IMR-90 (cell line): ENCODE data around the gene ZZZ3. TPM values are rescaled to one million over a fixed set of nuclear protein-coding genes. Genes with fewer than 3 reads are reported as not detected.

ENCODE experiments used
- ATAC-seq: fragments of 200-7000 bp; cut with Tn5 transposase; 2 replicates; pipeline ENCODE4 v1.9.1; 2020; ENCODE audit warnings: low read depth, mild to moderate bottlenecking, moderate library complexity
- BruUV-seq: library from RNA; stranded (reverse); fragments of 400-500 nt; replicated peaks from 2 replicates; lab custom pipeline; 2021; lab: Mats Ljungman, UMichigan
- CTCF ChIA-PET: fragments of 300-600 bp; formaldehyde crosslinking; extraction: SDS; loops from one replicate; lab custom pipeline; 2021; ENCODE audit warnings: antibody characterized with exemption; lab: Yijun Ruan, JAX
- POLR2A ChIA-PET: fragments of 300-600 bp; sonication (Branson Sonifier 250); formaldehyde crosslinking; loops from one replicate; lab custom pipeline; 2022; ENCODE audit warnings: antibody characterized with exemption; ENCODE audit not compliant: unreplicated experiment; lab: Charles Lee
- DNase-seq: peaks from one replicate; pipeline ENCODE4 v3.0.0; 2013
- H2AFZ ChIP-seq: replicated peaks from 2 replicates; pipeline ENCODE3; 2013; ENCODE audit warnings: low read length, mild to moderate bottlenecking; ENCODE audit not compliant: poor library complexity
- H2AK5ac ChIP-seq: 2 replicates; pipeline ENCODE4 v1.6.1; 2013; ENCODE audit warnings: low read depth, low read length, inconsistent platforms
- H2AK9ac ChIP-seq: replicated peaks from 2 replicates; pipeline ENCODE3; 2013; ENCODE audit warnings: mild to moderate bottlenecking, low read depth, low read length, moderate library complexity; ENCODE audit not compliant: poor library complexity
- H2BK120ac ChIP-seq: 2 replicates; pipeline ENCODE4 v1.6.1; 2013; ENCODE audit warnings: low read depth, low read length, inconsistent platforms
- H2BK15ac ChIP-seq: 3 replicates; pipeline ENCODE4 v1.6.1; 2013; ENCODE audit warnings: low read depth, low read length, inconsistent platforms
- H2BK20ac ChIP-seq: 2 replicates; pipeline ENCODE4 v1.6.1; 2013; ENCODE audit warnings: low read depth, mild to moderate bottlenecking, inconsistent platforms, low read length, moderate library complexity
- H2BK5ac ChIP-seq: 2 replicates; pipeline ENCODE4 v1.6.1; 2013; ENCODE audit warnings: mild to moderate bottlenecking, low read depth, low read length, inconsistent platforms; ENCODE audit not compliant: poor library complexity, severe bottlenecking
- H3K14ac ChIP-seq: replicated peaks from 2 replicates; pipeline ENCODE4 v1.6.1; 2013; ENCODE audit warnings: low read depth, low read length, inconsistent platforms
- H3K18ac ChIP-seq: 2 replicates; pipeline ENCODE4 v1.6.1; 2013; ENCODE audit warnings: low read depth, low read length, control low read depth
- H3K23ac ChIP-seq: 2 replicates; pipeline ENCODE4 v1.6.1; 2013; ENCODE audit warnings: low read depth, low read length, inconsistent platforms
- H3K27ac ChIP-seq: 2 replicates; pipeline ENCODE4 v1.5.1; 2013; ENCODE audit warnings: mild to moderate bottlenecking, control low read depth, low read length; ENCODE audit not compliant: insufficient read depth
- H3K27me3 ChIP-seq: 2 replicates; pipeline ENCODE4 v1.6.1; 2013; ENCODE audit warnings: low read length; ENCODE audit not compliant: control insufficient read depth, insufficient read depth
- H3K36me3 ChIP-seq: 2 replicates; pipeline ENCODE4 v1.6.1; 2013; ENCODE audit warnings: low read length, mixed read lengths; ENCODE audit not compliant: control insufficient read depth, insufficient read depth
- H3K4ac ChIP-seq: 2 replicates; pipeline ENCODE4 v1.6.1; 2013; ENCODE audit warnings: low read depth, low read length, inconsistent platforms
- H3K4me1 ChIP-seq: 2 replicates; pipeline ENCODE4 v1.6.1; 2013; ENCODE audit warnings: low read length, mixed read lengths; ENCODE audit not compliant: control insufficient read depth, insufficient read depth
- H3K4me2 ChIP-seq: 2 replicates; pipeline ENCODE4 v1.6.1; 2013; ENCODE audit warnings: low read depth, mild to moderate bottlenecking, control low read depth, low read length, moderate library complexity
- H3K4me3 ChIP-seq: 2 replicates; pipeline ENCODE4 v1.5.1; 2013; ENCODE audit warnings: low read depth, mild to moderate bottlenecking, control low read depth, low read length, moderate library complexity; ENCODE audit not compliant: insufficient read depth
- H3K56ac ChIP-seq: 2 replicates; pipeline ENCODE4 v1.6.1; 2013; ENCODE audit warnings: low read length, inconsistent platforms; ENCODE audit not compliant: insufficient read depth; ENCODE audit errors: extremely low read depth
- H3K79me1 ChIP-seq, 2 experiments: 2 replicates each; pipeline ENCODE4 v1.6.1; 2013; ENCODE audit warnings: low read length in 2 of 2, inconsistent platforms in 1 of 2, low read depth in 1 of 2
- H3K9ac ChIP-seq: 2 replicates; pipeline ENCODE4 v1.6.1; 2013; ENCODE audit warnings: low read depth, low read length, control low read depth
- H3K9me1 ChIP-seq: 2 replicates; pipeline ENCODE4 v1.6.1; 2013; ENCODE audit warnings: low read length, inconsistent platforms; ENCODE audit not compliant: insufficient read depth
- H3K9me3 ChIP-seq: 2 replicates; pipeline ENCODE4 v1.6.1; 2013; ENCODE audit warnings: low read length; ENCODE audit not compliant: control insufficient read depth, insufficient read depth
- H4K20me1 ChIP-seq: 2 replicates; pipeline ENCODE4 v1.6.1; 2013; ENCODE audit warnings: low read length, inconsistent platforms; ENCODE audit not compliant: insufficient read depth
- H4K5ac ChIP-seq: 2 replicates; pipeline ENCODE4 v1.6.1; 2013; ENCODE audit warnings: mild to moderate bottlenecking, low read depth, low read length, control low read depth
- H4K8ac ChIP-seq, 2 experiments: 2 replicates each; pipeline ENCODE4 v1.6.1; 2013; ENCODE audit warnings: low read depth in 2 of 2, low read length in 2 of 2, control low read depth in 1 of 2, inconsistent platforms in 1 of 2
- H4K91ac ChIP-seq: 2 replicates; pipeline ENCODE4 v1.6.1; 2013; ENCODE audit warnings: low read depth, low read length, inconsistent platforms; ENCODE audit not compliant: insufficient read depth
- BHLHE40 ChIP-seq: fragments of 150-350 bp; IDR thresholded peaks from 2 replicates; pipeline ENCODE4 v1.6.1; 2016; ENCODE audit warnings: mild to moderate bottlenecking, low read depth, low read length
- CEBPB ChIP-seq: IDR thresholded peaks from 2 replicates; pipeline ENCODE4 v1.6.1; 2012; ENCODE audit warnings: low read depth, low read length, improper control_type of control experiment
- CHD1 ChIP-seq: IDR thresholded peaks from 2 replicates; pipeline ENCODE4 v1.6.1; 2012; ENCODE audit warnings: low read depth, low read length, improper control_type of control experiment
- CTCF ChIP-seq: conservative IDR thresholded peaks from 2 replicates; pipeline ENCODE4 v1.5.1; 2012; ENCODE audit warnings: mild to moderate bottlenecking, low read depth, low read length, improper control_type of control experiment
- FOS ChIP-seq: fragments of 150-350 bp; IDR thresholded peaks from 2 replicates; pipeline ENCODE4 v1.6.1; 2016; ENCODE audit warnings: low read depth, low read length
- MAFK ChIP-seq: IDR thresholded peaks from 2 replicates; pipeline ENCODE4 v1.6.1; 2012; ENCODE audit warnings: low read depth, low read length, improper control_type of control experiment
- MAZ ChIP-seq: IDR thresholded peaks from 2 replicates; pipeline ENCODE4 v1.6.1; 2012; ENCODE audit warnings: low read depth, mild to moderate bottlenecking, low read length, improper control_type of control experiment, moderate library complexity, borderline replicate concordance
- MXI1 ChIP-seq: IDR thresholded peaks from 2 replicates; pipeline ENCODE4 v1.6.1; 2012; ENCODE audit warnings: low read depth, mild to moderate bottlenecking, low read length, moderate library complexity, borderline replicate concordance
- NFE2L2 ChIP-seq: fragments of 150-350 bp; IDR thresholded peaks from 2 replicates; pipeline ENCODE4 v1.6.1; 2016; ENCODE audit warnings: low read depth, mild to moderate bottlenecking, low read length
- POLR2A ChIP-seq: IDR thresholded peaks from 2 replicates; pipeline ENCODE4 v1.6.1; 2012; ENCODE audit warnings: mild to moderate bottlenecking, low read depth, low read length
- RAD21 ChIP-seq: IDR thresholded peaks from 2 replicates; pipeline ENCODE4 v1.6.1; 2012; ENCODE audit warnings: low read length, improper control_type of control experiment
- RCOR1 ChIP-seq: IDR thresholded peaks from 2 replicates; pipeline ENCODE4 v1.6.1; 2012; ENCODE audit warnings: mild to moderate bottlenecking, low read length, improper control_type of control experiment; ENCODE audit not compliant: insufficient replicate concordance
- RFX5 ChIP-seq: IDR thresholded peaks from 2 replicates; pipeline ENCODE4 v1.8.0; 2012; ENCODE audit warnings: low read depth, mild to moderate bottlenecking, low read length, moderate library complexity
- SMC3 ChIP-seq: fragments of 150-350 bp; IDR thresholded peaks from 2 replicates; pipeline ENCODE4 v1.6.1; 2016; ENCODE audit warnings: low read depth, mild to moderate bottlenecking, antibody characterized with exemption, low read length, moderate library complexity
- USF2 ChIP-seq: fragments of 150-350 bp; IDR thresholded peaks from 2 replicates; pipeline ENCODE4 v1.6.1; 2017; ENCODE audit warnings: mild to moderate bottlenecking, antibody characterized with exemption, low read length, low read depth
- WGBS, 2 experiments: methylation state at CpG; one replicate each; pipeline versions ENCODE4 v1.1.5 to v1.1.7; 2013; ENCODE audit warnings: missing lambda C conversion rate in 2 of 2; ENCODE audit not compliant: insufficient read length in 1 of 2; ENCODE audit errors: extremely low coverage in 2 of 2; 5-methylcytosine and 5-hydroxymethylcytosine counted together
- dilution Hi-C: fragments of 300-500 bp; cut with HindIII; formaldehyde crosslinking; loops from one replicate; pipeline ENCODE4 v1.14.3; 2018; ENCODE audit warnings: low sequenced_read_pairs; ENCODE audit not compliant: unreplicated experiment
- in situ Hi-C: fragments of 300-500 bp; cut with MboI; formaldehyde crosslinking; loops from 3 replicates; pipeline ENCODE4 v1.14.3; 2019; ENCODE audit warnings: low sequenced_read_pairs, inconsistent platforms, mixed read lengths
- intact Hi-C: fragments of 100-400 bp; cut with micrococcal nuclease; formaldehyde crosslinking; loops from 2 replicates; pipeline ENCODE4 v1.10.0; 2022
- polyA plus RNA-seq, 3 experiments: library from polyadenylated mRNA; depleted of rRNA; stranded (reverse); fragments of >200 nt; gene quantifications; 2 replicates each; pipeline ENCODE4 v1.2.3, GENCODE V29; 2012; ENCODE audit warnings: low replicate concordance in 1 of 3
- total RNA-seq: library from RNA; depleted of rRNA; stranded (reverse); fragments of >200 nt; gene quantifications from 2 replicates; pipeline ENCODE4 v1.2.3, GENCODE V29; 2012
- TF ChIP-seq, protein P1 (sequence below): fragments of 150-350 bp; IDR thresholded peaks from 2 replicates; pipeline ENCODE4 v1.6.1; 2016; ENCODE audit warnings: low read depth, mild to moderate bottlenecking, low read length, moderate library complexity, borderline replicate concordance

ZZZ3 gene
- total and polyA plus RNA-seq, 2 of the 4 experiments (the other 2 are of a cell fraction) = 14.2 to 66.3 TPM

- peaks cover 10% of the 10 kb centered on the region for H3K36me3 ChIP-seq
- no peak overlapping the region for H2BK15ac ChIP-seq
- no peak overlapping the region for H4K91ac ChIP-seq
- H3K4me2 ChIP-seq = no peak overlapping the region
- H3K4me3 ChIP-seq = no peak overlapping the region
- no peak overlapping the region for H2AFZ ChIP-seq
- no peak overlapping the region for H2AK5ac ChIP-seq
- intact Hi-C loops = no loop called here
- no peak for ATAC-seq
- no peak for TF ChIP-seq USF2
- TF ChIP-seq RAD21 = no peak
- TF ChIP-seq, protein P1, sequence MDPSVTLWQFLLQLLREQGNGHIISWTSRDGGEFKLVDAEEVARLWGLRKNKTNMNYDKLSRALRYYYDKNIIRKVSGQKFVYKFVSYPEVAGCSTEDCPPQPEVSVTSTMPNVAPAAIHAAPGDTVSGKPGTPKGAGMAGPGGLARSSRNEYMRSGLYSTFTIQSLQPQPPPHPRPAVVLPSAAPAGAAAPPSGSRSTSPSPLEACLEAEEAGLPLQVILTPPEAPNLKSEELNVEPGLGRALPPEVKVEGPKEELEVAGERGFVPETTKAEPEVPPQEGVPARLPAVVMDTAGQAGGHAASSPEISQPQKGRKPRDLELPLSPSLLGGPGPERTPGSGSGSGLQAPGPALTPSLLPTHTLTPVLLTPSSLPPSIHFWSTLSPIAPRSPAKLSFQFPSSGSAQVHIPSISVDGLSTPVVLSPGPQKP = no peak
- TF ChIP-seq BHLHE40 = no peak
- TF ChIP-seq MAZ = no peak
- TF ChIP-seq RCOR1 = no peak
- no peak for TF ChIP-seq RFX5
- no peak for TF ChIP-seq SMC3
- no peak for TF ChIP-seq MAFK
- no peak for TF ChIP-seq FOS
- no peak for TF ChIP-seq NFE2L2
- TF ChIP-seq CTCF = no peak
- no peak for TF ChIP-seq CHD1
- TF ChIP-seq CEBPB = no peak
- no peak for TF ChIP-seq POLR2A
- no peak for TF ChIP-seq MXI1
- H3K23ac ChIP-seq = no peak overlapping the region
- H3K56ac ChIP-seq = no peak overlapping the region
- ChIA-PET POLR2A (no interaction called here), CTCF (no interaction called here)
- no peaks in the 10 kb centered on the region for H3K9me1 ChIP-seq
- BruUV-seq = no TSS peak
- H3K14ac ChIP-seq = no peak overlapping the region
- H3K9ac ChIP-seq = no peak overlapping the region
- H4K5ac ChIP-seq = no peak overlapping the region
- H3K27ac ChIP-seq = no peak overlapping the region
- WGBS, 2 experiments = 79% methylated on average over 2 of the region's 3 CpGs; no CpG with 5 or more reads in 1 of the 2 experiments
- no peak overlapping the region for H2BK20ac ChIP-seq
- H4K20me1 ChIP-seq = no peaks in the 10 kb centered on the region
- no peak overlapping the region for H2BK5ac ChIP-seq
- H3K4ac ChIP-seq = no peak overlapping the region
- no peaks in the 10 kb centered on the region for H3K4me1 ChIP-seq
- H2AK9ac ChIP-seq = no peak overlapping the region
- no peak for DNase-seq
- in situ Hi-C loops = loop anchor here (10.0 kb wide), 1 partner anchor 534 kb away; no protein-coding TSS in a partner anchor
- dilution Hi-C loops = no loop called here
- H2BK120ac ChIP-seq = no peak overlapping the region
- no peak overlapping the region for H3K18ac ChIP-seq
- no peak overlapping the region for H4K8ac ChIP-seq
- peaks cover 0 to 3% of the 10 kb centered on the region in 2 experiments; a peak in 2 of 4 replicates for H3K79me1 ChIP-seq
- no peaks in the 10 kb centered on the region for H3K27me3 ChIP-seq
- H3K9me3 ChIP-seq = no peaks in the 10 kb centered on the region
Measured at GRCh38 chr1:77688939-77689338, 6.5 kb upstream of the ZZZ3 start.
